RWPE1 (cell line): ENCODE measurements around the gene MFSD6.

Experiments used
- CTCF ChIA-PET: fragments of 350-600 bp; sonication (Branson Sonifier 250); formaldehyde crosslinking; extraction: SDS; loops from one replicate; lab custom pipeline; 2021; lab: Yijun Ruan, JAX
- POLR2A ChIA-PET: fragments of 400-600 bp; formaldehyde crosslinking; extraction: SDS; loops from one replicate; lab custom pipeline; 2020; ENCODE audit warnings: antibody characterized with exemption; ENCODE audit not compliant: low non-redundant PET; lab: Yijun Ruan, JAX
- DNase-seq: peaks from one replicate; pipeline ENCODE4 v3.0.0; 2012; ENCODE audit warnings: low spot score
- H3K27ac ChIP-seq: fragments of 450-650 bp; 2 replicates; pipeline ENCODE4 v1.5.1; 2017
- TF ChIP-seq, protein P1 (sequence below): fragments of 450-650 bp; conservative IDR thresholded peaks from 2 replicates; pipeline ENCODE4 v1.5.1; 2017; ENCODE audit warnings: low read depth, mild to moderate bottlenecking

MFSD6 gene

DNA sequence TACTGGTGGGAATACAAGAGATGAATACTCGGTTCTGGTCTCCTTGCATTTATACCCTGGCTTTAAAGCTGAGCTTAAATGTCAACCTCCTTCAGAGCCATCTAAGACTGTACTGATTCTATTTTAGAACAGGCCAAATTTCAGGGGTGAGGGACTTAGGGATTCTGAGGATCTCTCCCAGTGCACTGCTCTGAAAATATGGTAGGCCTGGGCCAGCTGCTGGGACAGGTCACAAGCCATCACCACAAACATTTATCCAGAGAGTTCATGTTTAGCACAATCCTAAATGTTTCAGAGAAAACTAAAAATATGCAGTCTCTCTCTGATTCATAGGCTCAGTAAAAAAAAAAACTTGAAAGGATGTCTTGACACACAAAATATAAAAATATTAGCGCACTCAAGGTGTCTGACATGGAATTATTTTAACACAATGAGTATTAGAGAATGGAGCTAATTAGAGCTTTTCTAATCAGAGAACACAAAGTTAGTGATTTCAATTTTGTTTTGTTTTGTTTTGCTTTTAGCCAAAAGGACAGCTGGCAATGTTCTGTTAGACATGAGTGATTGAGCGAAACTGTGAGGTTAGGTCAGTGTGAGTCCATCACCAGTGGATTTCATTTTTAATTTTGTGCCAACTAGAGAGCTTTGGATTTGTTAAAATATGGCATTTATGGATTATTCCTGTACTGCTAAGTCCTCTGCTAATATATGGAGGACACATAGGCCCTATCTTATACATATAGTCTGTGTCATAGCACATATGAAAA, 38.8 kb downstream of the MFSD6 start:
- POLR2A ChIA-PET = no interaction called here
- CTCF ChIA-PET = interaction anchor here (0.7 kb wide), 1 partner anchor 239 kb away, joined by 3 read pairs; no protein-coding TSS in a partner anchor
- no peak overlapping the region for H3K27ac ChIP-seq
- TF ChIP-seq, protein P1, sequence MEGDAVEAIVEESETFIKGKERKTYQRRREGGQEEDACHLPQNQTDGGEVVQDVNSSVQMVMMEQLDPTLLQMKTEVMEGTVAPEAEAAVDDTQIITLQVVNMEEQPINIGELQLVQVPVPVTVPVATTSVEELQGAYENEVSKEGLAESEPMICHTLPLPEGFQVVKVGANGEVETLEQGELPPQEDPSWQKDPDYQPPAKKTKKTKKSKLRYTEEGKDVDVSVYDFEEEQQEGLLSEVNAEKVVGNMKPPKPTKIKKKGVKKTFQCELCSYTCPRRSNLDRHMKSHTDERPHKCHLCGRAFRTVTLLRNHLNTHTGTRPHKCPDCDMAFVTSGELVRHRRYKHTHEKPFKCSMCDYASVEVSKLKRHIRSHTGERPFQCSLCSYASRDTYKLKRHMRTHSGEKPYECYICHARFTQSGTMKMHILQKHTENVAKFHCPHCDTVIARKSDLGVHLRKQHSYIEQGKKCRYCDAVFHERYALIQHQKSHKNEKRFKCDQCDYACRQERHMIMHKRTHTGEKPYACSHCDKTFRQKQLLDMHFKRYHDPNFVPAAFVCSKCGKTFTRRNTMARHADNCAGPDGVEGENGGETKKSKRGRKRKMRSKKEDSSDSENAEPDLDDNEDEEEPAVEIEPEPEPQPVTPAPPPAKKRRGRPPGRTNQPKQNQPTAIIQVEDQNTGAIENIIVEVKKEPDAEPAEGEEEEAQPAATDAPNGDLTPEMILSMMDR = no peak
- no peak for DNase-seq

DNA sequence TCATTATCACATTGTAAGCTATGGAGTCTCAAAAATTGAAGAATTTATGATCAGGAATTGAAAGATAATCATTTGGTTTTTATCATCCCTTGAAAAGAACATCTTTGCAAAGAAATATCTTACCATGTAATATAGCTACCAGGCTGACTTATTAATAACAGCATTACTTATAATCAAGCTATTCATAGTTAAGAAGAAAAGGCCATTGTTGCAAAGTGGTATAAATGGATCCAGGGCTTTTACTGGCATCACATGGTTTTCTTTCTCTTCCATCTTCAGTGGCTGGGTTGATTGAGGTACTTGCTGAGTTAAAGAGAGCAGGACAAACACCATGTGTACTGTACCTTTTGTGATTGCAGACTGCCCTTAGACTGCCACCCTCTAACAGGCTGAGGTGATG, 39.6 kb downstream of the MFSD6 start:
- CTCF ChIA-PET = interaction anchor here (0.6 kb wide), 1 partner anchor 51 kb away, joined by 3 read pairs; no protein-coding TSS in a partner anchor
- no peak for DNase-seq
- H3K27ac ChIP-seq = no peak overlapping the region
- POLR2A ChIA-PET = no interaction called here
- TF ChIP-seq, protein P1 = no peak

DNA sequence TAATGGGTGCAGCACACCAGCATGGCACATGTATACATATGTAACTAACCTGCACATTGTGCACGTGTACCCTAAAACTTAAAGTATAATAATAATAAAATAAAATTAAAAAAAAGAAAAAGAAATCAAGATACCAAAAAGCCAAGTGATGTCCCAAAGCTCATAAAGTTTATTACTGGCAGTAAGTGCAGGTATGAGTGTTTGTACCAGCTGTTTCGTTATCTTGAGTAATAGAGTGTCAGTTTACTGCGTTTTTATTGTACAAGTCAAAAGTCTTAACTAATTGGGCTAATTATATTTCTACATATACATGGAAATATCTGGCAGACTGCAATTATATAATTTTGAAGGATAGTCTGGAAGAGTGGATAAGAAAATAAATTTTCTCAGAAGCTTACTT, 41.8 kb downstream of the MFSD6 start:
- TF ChIP-seq, protein P1 = no peak
- DNase-seq = no peak
- no peak overlapping the region for H3K27ac ChIP-seq
- POLR2A ChIA-PET = no interaction called here
- CTCF ChIA-PET = interaction anchor here (0.6 kb wide), 1 partner anchor 69 kb away, joined by 3 read pairs; no protein-coding TSS in a partner anchor

DNA sequence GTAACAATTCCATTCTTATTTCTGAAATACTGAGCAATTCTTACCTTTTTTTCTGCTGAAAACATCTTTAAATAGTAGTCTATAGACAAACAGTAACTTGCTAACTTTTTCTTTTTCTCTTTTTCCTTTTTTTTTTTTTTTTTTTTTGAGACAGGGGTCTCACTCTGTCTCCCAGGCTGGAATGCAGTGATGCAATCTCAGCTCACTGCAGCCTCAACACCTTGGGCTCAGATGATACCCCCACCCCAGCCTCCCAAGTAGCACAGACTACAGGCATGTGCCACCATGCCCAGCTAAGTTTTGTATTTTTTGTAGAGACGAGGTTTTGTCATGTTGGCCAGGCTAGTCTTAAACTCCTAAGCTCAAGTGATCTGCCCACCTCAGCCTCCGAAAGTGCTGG, 42.2 kb downstream of the MFSD6 start:
- POLR2A ChIA-PET = no interaction called here
- H3K27ac ChIP-seq = no peak overlapping the region
- TF ChIP-seq, protein P1 = no peak
- CTCF ChIA-PET = interaction anchor here (0.6 kb wide), 1 partner anchor 69 kb away, joined by 3 read pairs; no protein-coding TSS in a partner anchor
- DNase-seq = no peak

DNA sequence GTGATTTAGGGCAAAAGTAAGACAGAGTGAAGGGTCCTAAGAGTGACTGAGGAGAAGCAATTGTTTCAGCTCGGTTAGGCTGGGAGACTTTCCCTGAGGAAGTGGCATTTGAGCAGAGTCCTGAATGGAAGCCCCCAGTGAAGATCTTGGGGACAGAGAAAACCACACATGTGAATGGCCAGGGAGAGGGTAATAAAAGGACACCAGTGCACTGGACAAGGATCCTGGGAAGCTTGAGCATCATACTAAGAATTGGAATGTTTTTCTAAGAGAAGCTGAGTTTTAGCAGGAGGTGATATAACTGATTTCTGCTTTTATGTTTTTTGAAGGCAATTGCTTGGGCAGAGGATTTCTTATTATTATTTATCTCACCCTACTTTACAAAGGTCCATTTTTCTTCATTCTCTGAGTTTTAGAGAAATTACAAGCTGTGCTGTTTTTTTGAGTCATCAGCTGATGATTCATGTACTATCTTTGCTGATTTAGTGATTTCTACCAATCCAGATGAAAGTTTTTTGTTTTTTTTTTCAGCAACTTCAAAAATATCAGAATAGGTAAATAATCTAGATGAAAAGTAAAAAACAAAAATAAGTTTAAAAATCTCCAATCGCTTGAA, 43.5 kb downstream of the MFSD6 start:
- no peak overlapping the region for H3K27ac ChIP-seq
- no peak for DNase-seq
- POLR2A ChIA-PET = no interaction called here
- CTCF ChIA-PET = interaction anchor here (0.7 kb wide), 1 partner anchor 56 kb away, joined by 4 read pairs; no protein-coding TSS in a partner anchor
- TF ChIP-seq, protein P1 = no peak

DNA sequence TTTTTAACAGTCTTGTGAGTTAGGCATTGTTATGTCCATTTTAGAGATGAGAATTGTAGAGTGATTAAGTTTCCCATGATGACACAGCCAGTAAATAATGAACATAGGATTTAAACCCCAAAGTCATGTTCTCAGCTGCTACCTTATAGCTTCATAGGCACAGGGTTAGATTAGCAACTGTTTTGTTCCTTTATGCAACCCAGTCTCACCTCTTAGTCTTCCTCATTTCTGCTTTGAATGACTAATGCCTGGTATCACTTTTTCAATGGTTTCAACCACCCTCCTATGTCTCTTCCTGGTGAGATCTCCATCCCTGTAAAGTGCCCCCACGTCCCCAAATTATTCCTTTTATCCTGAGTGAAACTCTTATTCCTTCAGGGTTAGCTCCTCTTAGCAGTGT, 44.3 kb downstream of the MFSD6 start:
- DNase-seq = no peak
- ChIA-PET CTCF (interaction anchor here (0.6 kb wide), 1 partner anchor 1710 kb away, joined by 4 read pairs; no protein-coding TSS in a partner anchor), POLR2A (no interaction called here)
- no peak overlapping the region for H3K27ac ChIP-seq
- TF ChIP-seq, protein P1 = no peak
